Measurements from ENCODE around the gene NELFE.

The NELFE gene

GRCh38 chr6:31947864-31948263, 10.9 kb downstream of the NELFE start:
- Mint-ChIP-seq H3K4me3 (no peak overlapping the region), H3K27ac (no peak overlapping the region), H3K36me3 (ENCODE audit: low read depth) (peaks cover 7% of the 10 kb centered on the region), H3K4me1 (peaks cover 18% of the 10 kb centered on the region), H3K27me3 (ENCODE audit: low read depth, poor library complexity) (peaks cover 9% of the 10 kb centered on the region), H3K9me3 (no peaks in the 10 kb centered on the region)
- DNase-seq, result no peak
- no peak for TF ChIP-seq CTCF (IDR thresholded peaks at IDR 0.05)

DNA sequence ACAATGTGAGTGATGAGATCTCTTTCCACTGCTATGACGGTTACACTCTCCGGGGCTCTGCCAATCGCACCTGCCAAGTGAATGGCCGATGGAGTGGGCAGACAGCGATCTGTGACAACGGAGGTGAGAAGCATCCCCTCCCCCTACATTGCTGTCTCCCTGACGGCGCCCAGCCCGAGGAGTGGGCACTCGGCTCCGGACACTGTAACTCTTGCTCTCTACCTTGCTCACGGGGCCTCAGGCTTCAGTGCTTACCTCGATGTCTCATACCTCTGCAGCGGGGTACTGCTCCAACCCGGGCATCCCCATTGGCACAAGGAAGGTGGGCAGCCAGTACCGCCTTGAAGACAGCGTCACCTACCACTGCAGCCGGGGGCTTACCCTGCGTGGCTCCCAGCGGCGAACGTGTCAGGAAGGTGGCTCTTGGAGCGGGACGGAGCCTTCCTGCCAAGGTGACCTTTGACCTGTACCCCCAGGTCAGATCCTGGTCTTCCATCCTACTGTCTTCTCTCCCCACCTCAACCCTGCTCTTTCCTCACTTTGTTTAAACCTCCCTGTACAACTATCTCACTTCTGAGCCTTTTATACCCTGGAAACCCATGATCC, 11.6 kb downstream of the NELFE start:
- DNase-seq, result no peak
- Mint-ChIP-seq H3K36me3 (ENCODE audit: low read depth) (peaks cover 7% of the 10 kb centered on the region), H3K4me3 (no peak overlapping the region), H3K27me3 (ENCODE audit: low read depth, poor library complexity) (peaks cover 12% of the 10 kb centered on the region), H3K9me3 (no peaks in the 10 kb centered on the region), H3K27ac (no peak overlapping the region), H3K4me1 (peaks cover 24% of the 10 kb centered on the region)
- no peak for TF ChIP-seq CTCF (IDR thresholded peaks at IDR 0.05)

DNA sequence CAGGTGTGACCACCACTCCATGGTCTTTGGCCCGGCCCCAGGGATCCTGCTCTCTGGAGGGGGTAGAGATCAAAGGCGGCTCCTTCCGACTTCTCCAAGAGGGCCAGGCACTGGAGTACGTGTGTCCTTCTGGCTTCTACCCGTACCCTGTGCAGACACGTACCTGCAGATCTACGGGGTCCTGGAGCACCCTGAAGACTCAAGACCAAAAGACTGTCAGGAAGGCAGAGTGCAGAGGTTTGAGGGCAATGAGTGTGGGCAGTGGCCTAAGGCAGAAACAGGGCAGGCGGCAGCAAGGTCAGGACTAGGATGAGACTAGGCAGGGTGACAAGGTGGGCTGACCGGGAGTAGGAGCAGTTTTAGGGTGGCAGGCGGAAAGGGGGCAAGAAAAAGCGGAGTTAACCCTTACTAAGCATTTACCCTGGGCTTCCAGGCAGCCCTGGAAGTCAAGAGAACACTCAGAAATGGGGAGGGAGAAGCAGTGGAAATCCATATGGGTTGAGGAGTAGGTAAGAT, 12.3 kb downstream of the NELFE start:
- peaks cover 15% of the 10 kb centered on the region for H3K27me3 Mint-ChIP-seq (ENCODE audit: low read depth, poor library complexity)
- H3K27ac Mint-ChIP-seq, result no peak overlapping the region

DNA sequence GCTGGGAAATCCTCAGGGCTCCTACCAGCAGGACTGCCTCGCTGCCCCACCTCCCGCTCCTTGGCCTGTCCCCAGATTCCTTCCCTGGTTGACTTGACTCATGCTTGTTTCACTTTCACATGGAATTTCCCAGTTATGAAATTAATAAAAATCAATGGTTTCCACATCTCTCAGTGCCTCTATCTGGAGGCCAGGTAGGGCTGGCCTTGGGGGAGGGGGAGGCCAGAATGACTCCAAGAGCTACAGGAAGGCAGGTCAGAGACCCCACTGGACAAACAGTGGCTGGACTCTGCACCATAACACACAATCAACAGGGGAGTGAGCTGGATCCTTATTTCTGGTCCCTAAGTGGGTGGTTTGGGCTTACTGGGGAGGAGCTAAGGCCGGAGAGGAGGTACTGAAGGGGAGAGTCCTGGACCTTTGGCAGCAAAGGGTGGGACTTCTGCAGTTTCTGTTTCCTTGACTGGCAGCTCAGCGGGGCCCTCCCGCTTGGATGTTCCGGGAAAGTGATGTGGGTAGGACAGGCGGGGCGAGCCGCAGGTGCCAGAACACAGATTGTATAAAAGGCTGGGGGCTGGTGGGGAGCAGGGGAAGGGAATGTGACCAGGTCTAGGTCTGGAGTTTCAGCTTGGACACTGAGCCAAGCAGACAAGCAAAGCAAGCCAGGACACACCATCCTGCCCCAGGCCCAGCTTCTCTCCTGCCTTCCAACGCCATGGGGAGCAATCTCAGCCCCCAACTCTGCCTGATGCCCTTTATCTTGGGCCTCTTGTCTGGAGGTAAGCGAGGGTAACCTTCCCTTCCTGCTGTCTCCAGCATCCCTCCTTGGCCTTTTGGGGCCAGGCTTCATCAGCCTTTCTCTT, 13.0 kb downstream of the NELFE start, which contains the start of gene CFB:
TSS of gene CFB (plus strand) at position 589 of the 863 bp plus-strand sequence. CDS start at position 716, 127 bp downstream.
- no peak for TF ChIP-seq CTCF (IDR thresholded peaks at IDR 0.05)
- no peak for DNase-seq
- Mint-ChIP-seq H3K4me1 (peaks cover 32% of the 10 kb centered on the region), H3K9me3 (no peaks in the 10 kb centered on the region), H3K4me3 (no peak within 1 kb of the TSS), H3K27ac (no peak within 1 kb of the TSS), H3K27me3 (ENCODE audit: low read depth, poor library complexity) (peaks cover 15% of the 10 kb centered on the region), H3K36me3 (ENCODE audit: low read depth) (peaks cover 1% of the 10 kb centered on the region)

More for the DNA sequence above, 12.3 kb downstream of the NELFE start:
- peaks cover 27% of the 10 kb centered on the region for H3K4me1 Mint-ChIP-seq
- H3K36me3 Mint-ChIP-seq (ENCODE audit: low read depth), result peaks cover 7% of the 10 kb centered on the region
- no peak overlapping the region for H3K4me3 Mint-ChIP-seq
- TF ChIP-seq CTCF (IDR thresholded peaks at IDR 0.05), result no peak
- no peak for DNase-seq
- H3K9me3 Mint-ChIP-seq, result no peaks in the 10 kb centered on the region

DNA sequence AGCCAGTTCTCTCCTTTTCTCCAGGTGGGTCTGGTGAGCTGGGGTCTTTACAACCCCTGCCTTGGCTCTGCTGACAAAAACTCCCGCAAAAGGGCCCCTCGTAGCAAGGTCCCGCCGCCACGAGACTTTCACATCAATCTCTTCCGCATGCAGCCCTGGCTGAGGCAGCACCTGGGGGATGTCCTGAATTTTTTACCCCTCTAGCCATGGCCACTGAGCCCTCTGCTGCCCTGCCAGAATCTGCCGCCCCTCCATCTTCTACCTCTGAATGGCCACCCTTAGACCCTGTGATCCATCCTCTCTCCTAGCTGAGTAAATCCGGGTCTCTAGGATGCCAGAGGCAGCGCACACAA, 13.6 kb downstream of the NELFE start:
- no peaks in the 10 kb centered on the region for H3K36me3 Mint-ChIP-seq (ENCODE audit: low read depth)
- TF ChIP-seq CTCF (IDR thresholded peaks at IDR 0.05), result no peak
- peaks cover 15% of the 10 kb centered on the region for H3K27me3 Mint-ChIP-seq (ENCODE audit: low read depth, poor library complexity)

More for the DNA sequence above, 13.6 kb downstream of the NELFE start:
- Mint-ChIP-seq H3K4me1 (peaks cover 38% of the 10 kb centered on the region), H3K9me3 (no peaks in the 10 kb centered on the region), H3K27ac (no peak overlapping the region), H3K4me3 (no peak overlapping the region)
- no peak for DNase-seq
